DND-41 (cell line): Measurements from ENCODE around the gene CAPG.

ENCODE experiments used
- EZH2 ChIP-seq: IDR thresholded peaks from 3 replicates; pipeline ENCODE4 v1.6.1; 2012; ENCODE audit warnings: borderline replicate concordance, low read depth, mild to moderate bottlenecking, moderate library complexity, low read length, inconsistent platforms; ENCODE audit not compliant: severe bottlenecking
- TF ChIP-seq, protein P1 (sequence below): IDR thresholded peaks from 2 replicates; pipeline ENCODE4 v1.5.1; 2012; ENCODE audit warnings: borderline replicate concordance, low read length, moderate library complexity, mild to moderate bottlenecking; ENCODE audit not compliant: poor library complexity, severe bottlenecking; ENCODE audit errors: extremely low read depth

DNA sequence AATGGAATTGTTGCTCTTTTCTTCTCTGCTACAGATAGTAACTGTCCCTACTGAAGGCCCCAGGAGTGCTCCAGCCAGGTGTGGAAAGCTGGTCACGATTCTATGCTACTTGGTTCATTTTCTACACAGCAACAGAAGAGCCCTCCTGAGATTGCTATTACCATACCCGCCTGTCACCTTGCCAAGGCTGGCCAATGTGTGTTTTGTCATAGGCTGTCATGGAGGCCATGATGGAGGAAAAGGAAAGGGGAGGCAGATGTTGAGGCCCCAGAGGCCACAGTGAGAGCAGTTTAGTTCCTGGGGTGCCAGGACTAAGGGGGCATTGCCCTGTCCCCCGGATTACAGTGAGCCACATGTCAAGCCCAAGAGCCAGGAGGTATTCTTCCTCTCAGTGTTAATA lies 54.6 kb downstream of the CAPG start:
- TF ChIP-seq, protein P1, sequence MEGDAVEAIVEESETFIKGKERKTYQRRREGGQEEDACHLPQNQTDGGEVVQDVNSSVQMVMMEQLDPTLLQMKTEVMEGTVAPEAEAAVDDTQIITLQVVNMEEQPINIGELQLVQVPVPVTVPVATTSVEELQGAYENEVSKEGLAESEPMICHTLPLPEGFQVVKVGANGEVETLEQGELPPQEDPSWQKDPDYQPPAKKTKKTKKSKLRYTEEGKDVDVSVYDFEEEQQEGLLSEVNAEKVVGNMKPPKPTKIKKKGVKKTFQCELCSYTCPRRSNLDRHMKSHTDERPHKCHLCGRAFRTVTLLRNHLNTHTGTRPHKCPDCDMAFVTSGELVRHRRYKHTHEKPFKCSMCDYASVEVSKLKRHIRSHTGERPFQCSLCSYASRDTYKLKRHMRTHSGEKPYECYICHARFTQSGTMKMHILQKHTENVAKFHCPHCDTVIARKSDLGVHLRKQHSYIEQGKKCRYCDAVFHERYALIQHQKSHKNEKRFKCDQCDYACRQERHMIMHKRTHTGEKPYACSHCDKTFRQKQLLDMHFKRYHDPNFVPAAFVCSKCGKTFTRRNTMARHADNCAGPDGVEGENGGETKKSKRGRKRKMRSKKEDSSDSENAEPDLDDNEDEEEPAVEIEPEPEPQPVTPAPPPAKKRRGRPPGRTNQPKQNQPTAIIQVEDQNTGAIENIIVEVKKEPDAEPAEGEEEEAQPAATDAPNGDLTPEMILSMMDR, result no peak
- no peak for TF ChIP-seq EZH2
